Transverse colon (tissue), 4 donors: Measurements from ENCODE around the gene PDPN. TPM values are rescaled to one million over a fixed set of nuclear protein-coding genes. Genes with fewer than 3 reads are reported as not detected.
A peak's percentile ranks its signal among the peaks of the same experiment; 100 is the strongest.

Source experiments
- DNase-seq: peaks from one replicate; pipeline ENCODE4 v3.0.0-alpha.2; 2019
- H3K27ac ChIP-seq, 4 donors: fragments of 200-600 bp; sonication (generic); 2 replicates each; pipeline ENCODE4 v1.5.1; 2016 to 2018; ENCODE audit warnings: inconsistent platforms in 4 of 4
- H3K27me3 ChIP-seq: fragments of 200-600 bp; sonication (generic); 2 replicates; pipeline ENCODE4 v1.5.1; 2017; ENCODE audit warnings: inconsistent platforms
- H3K36me3 ChIP-seq, 4 donors: fragments of 200-600 bp; sonication (generic); 2 replicates each; pipeline ENCODE4 v1.5.1; 2017 to 2019; ENCODE audit warnings: inconsistent platforms in 4 of 4
- H3K4me1 ChIP-seq, 4 donors: fragments of 200-600 bp; sonication (generic); 2 replicates each; pipeline ENCODE4 v1.5.1; 2017 to 2020; ENCODE audit warnings: inconsistent platforms in 4 of 4
- H3K4me3 ChIP-seq, 4 donors: fragments of 200-600 bp; sonication (generic); 1 replicate in 1 of 4; 2 replicates in 3 of 4; pipeline versions ENCODE4 v1.5.1 to v1.6.1; 2017 to 2019; ENCODE audit warnings: inconsistent platforms in 4 of 4
- H3K9me3 ChIP-seq, 2 donors: fragments of 200-600 bp; sonication (generic); 2 replicates each; pipeline ENCODE4 v1.5.1; 2017 to 2019; ENCODE audit warnings: inconsistent platforms in 2 of 2
- EP300 ChIP-seq: sonication (generic); formaldehyde crosslinking; IDR thresholded peaks from one replicate; pipeline ENCODE4 v1.6.1; 2017; ENCODE audit warnings: antibody characterized with exemption, low read depth
- POLR2A ChIP-seq: fragments of 450-650 bp; IDR thresholded peaks from one replicate; pipeline ENCODE4 v1.6.1; 2016; ENCODE audit warnings: antibody characterized with exemption, mild to moderate bottlenecking, moderate library complexity
- POLR2AphosphoS5 ChIP-seq, 3 donors: sonication (generic); formaldehyde crosslinking; IDR thresholded peaks; one replicate each; pipeline ENCODE4 v1.6.1; 2016; ENCODE audit warnings: antibody characterized with exemption in 3 of 3
- WGBS, 2 donors: methylation state at CpG; one replicate each; pipeline ENCODE4 v1.1.5; 2018; ENCODE audit warnings: low coverage in 1 of 2; 5-methylcytosine and 5-hydroxymethylcytosine counted together
- in situ Hi-C, 4 donors: fragments of 200-750 bp; cut with MboI; loops; one replicate each; pipeline versions ENCODE4 v1.15.0 to v1.15.1; 2017; ENCODE audit warnings: low sequenced_read_pairs in 3 of 4, low pct_ligation_motif_present in 1 of 4, low pct_unique_long_range_greater_than_20kb in 1 of 4
- intact Hi-C: fragments of 100-400 bp; cut with DNase I; formaldehyde crosslinking; loops from one replicate; pipeline ENCODE4 v1.15.1; 2023; ENCODE audit warnings: low total_unique reads
- total RNA-seq, 4 donors: library from RNA; depleted of rRNA; stranded (reverse); fragments of >200 nt; gene quantifications; one replicate each; pipeline ENCODE4 v1.1.0, GENCODE V29; 2016
- TF ChIP-seq, protein P1 (sequence below), 5 experiments: fragments of 200-600 bp in 3 of 5; fragments of 450-650 bp in 2 of 5; sonication (generic) in 3 of 5; IDR thresholded peaks; 1 replicate in 2 of 5; 2 replicates in 3 of 5; pipeline ENCODE4 v1.5.1; 2016 to 2017; ENCODE audit warnings: antibody characterized with exemption in 5 of 5, inconsistent platforms in 3 of 5, mild to moderate bottlenecking in 2 of 5, moderate library complexity in 1 of 5

The PDPN gene
- total RNA-seq, 4 donors from 2014 or later, result 3.4 to 11.7 (median 5.6) TPM

DNA sequence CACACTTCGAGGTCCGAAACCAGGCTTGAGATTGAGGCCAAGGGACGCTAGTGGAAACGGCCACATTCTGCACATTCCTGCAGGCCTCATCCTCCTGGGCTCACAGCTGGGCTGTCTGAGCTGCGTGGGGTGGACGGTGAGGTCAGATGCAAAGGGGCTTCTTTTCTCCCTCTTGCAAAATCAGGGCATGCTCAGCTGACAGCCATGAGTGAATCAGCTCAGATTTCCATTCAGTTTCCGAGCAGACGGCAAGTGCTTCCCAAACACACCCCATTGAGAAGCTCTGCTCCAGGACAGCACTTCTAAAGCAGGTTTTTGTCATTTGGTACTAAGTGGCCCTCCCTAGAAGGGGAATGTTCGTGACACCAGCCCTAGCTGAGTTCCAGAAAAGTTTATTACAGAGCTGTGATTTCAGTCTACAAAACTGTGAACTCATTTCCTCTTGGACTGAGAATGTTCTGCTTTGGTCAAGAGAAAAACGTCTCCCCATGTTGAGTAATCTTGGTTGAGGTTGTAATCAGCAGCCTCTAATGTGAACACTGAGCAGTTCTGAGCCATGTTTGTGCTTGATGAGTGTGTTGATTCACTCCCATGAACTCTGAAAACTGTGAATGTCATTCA, 10.0 kb downstream of the PDPN start:
- no peak overlapping the region for H3K4me3 ChIP-seq
- peak; percentile 26 for DNase-seq
- TF ChIP-seq, protein P1, sequence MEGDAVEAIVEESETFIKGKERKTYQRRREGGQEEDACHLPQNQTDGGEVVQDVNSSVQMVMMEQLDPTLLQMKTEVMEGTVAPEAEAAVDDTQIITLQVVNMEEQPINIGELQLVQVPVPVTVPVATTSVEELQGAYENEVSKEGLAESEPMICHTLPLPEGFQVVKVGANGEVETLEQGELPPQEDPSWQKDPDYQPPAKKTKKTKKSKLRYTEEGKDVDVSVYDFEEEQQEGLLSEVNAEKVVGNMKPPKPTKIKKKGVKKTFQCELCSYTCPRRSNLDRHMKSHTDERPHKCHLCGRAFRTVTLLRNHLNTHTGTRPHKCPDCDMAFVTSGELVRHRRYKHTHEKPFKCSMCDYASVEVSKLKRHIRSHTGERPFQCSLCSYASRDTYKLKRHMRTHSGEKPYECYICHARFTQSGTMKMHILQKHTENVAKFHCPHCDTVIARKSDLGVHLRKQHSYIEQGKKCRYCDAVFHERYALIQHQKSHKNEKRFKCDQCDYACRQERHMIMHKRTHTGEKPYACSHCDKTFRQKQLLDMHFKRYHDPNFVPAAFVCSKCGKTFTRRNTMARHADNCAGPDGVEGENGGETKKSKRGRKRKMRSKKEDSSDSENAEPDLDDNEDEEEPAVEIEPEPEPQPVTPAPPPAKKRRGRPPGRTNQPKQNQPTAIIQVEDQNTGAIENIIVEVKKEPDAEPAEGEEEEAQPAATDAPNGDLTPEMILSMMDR (IDR thresholded peaks at IDR 0.05), result no peak
- peak; percentile 3 to 48 (median 10) for TF ChIP-seq POLR2AphosphoS5 (IDR thresholded peaks at IDR 0.05)
- no peaks in the 10 kb centered on the region for H3K27me3 ChIP-seq
- in situ Hi-C loops, result no loop called here
- H3K9me3 ChIP-seq, result no peaks in the 10 kb centered on the region
- peak overlapping the region; percentile 51 to 68 (median 66) for H3K27ac ChIP-seq
- peaks cover 0 to 7% (median 3%) of the 10 kb centered on the region in 4 donors for H3K4me1 ChIP-seq
- intact Hi-C loops, result no loop called here
- WGBS, 2 donors, result 40 to 56% methylated on average over 2 to 10 of the region's 10 CpGs
- no peaks in the 10 kb centered on the region for H3K36me3 ChIP-seq

GRCh38 chr1:13595411-13595810, 11.8 kb downstream of the PDPN start:
- H3K27me3 ChIP-seq, result no peaks in the 10 kb centered on the region
- 72 to 87% methylated on average over 6 to 10 of the region's 10 CpGs for WGBS, 2 donors
- no peak for DNase-seq
- H3K9me3 ChIP-seq, result no peaks in the 10 kb centered on the region
- no peak overlapping the region for H3K4me3 ChIP-seq
- H3K36me3 ChIP-seq, result no peaks in the 10 kb centered on the region
- peaks cover 0 to 7% (median 3%) of the 10 kb centered on the region in 4 donors for H3K4me1 ChIP-seq
- no peak overlapping the region for H3K27ac ChIP-seq
- intact Hi-C loops (no loop called here), in situ Hi-C loops (no loop called here)
- no peak for TF ChIP-seq POLR2A
- TF ChIP-seq, protein P1 (IDR thresholded peaks at IDR 0.05), result no peak
- TF ChIP-seq POLR2AphosphoS5 (IDR thresholded peaks at IDR 0.05), result no peak
- TF ChIP-seq EP300, result no peak

- in situ Hi-C loops (no loop called here), intact Hi-C loops (no loop called here)
- no peak overlapping the region for H3K27ac ChIP-seq
- no peaks in the 10 kb centered on the region for H3K9me3 ChIP-seq
- no peak for DNase-seq
- no peaks in the 10 kb centered on the region for H3K36me3 ChIP-seq
- TF ChIP-seq POLR2A, result no peak
- TF ChIP-seq EP300, result no peak
- TF ChIP-seq, protein P1 (IDR thresholded peaks at IDR 0.05), result no peak
- TF ChIP-seq POLR2AphosphoS5 (IDR thresholded peaks at IDR 0.05), result no peak
- WGBS, 2 donors, result 58 to 62% methylated on average over 4 to 7 of the region's 7 CpGs
- H3K4me1 ChIP-seq, result peaks cover 0 to 7% (median 3%) of the 10 kb centered on the region in 4 donors
- no peaks in the 10 kb centered on the region for H3K27me3 ChIP-seq
- no peak overlapping the region for H3K4me3 ChIP-seq
Measured at GRCh38 chr1:13597166-13597565, 13.5 kb downstream of the PDPN start.

GRCh38 chr1:13600762-13601453, 17.3 kb downstream of the PDPN start:
- DNase-seq, result no peak
- Histone ChIP-seq H3K4me1 (no peaks in the 10 kb centered on the region), H3K9me3 (no peaks in the 10 kb centered on the region), H3K4me3 (no peak overlapping the region), H3K27me3 (no peaks in the 10 kb centered on the region), H3K27ac (peak overlapping the region in 1 of 4 donors; percentile 2), H3K36me3 (no peaks in the 10 kb centered on the region)
- intact Hi-C loops, result no loop called here
- WGBS, 2 donors, result 63 to 70% methylated on average over 6 to 7 of the region's 7 CpGs
- TF ChIP-seq POLR2AphosphoS5 (IDR thresholded peaks at IDR 0.05) (no peak), POLR2A (no peak), EP300 (no peak)
- TF ChIP-seq, protein P1 (IDR thresholded peaks at IDR 0.05), result no peak
- in situ Hi-C loops, result no loop called here
